OCI-LY1 (cell line): Measurements from ENCODE around the gene CACNA2D3.

Experiments
- CTCF ChIP-seq: fragments of 200-600 bp; sonication (generic), shearing (Covaris generic); IDR thresholded peaks from 2 replicates; pipeline ENCODE4 v1.5.1; 2017; ENCODE audit warnings: mild to moderate bottlenecking, antibody characterized with exemption, low read length, moderate library complexity, mixed read lengths
- EZH2 ChIP-seq: fragments of 200-600 bp; sonication (generic), shearing (Covaris generic); IDR thresholded peaks from 2 replicates; pipeline ENCODE4 v1.8.0; 2017; ENCODE audit warnings: borderline replicate concordance, mixed run types, mild to moderate bottlenecking, antibody characterized with exemption, low read length, moderate library complexity, mixed read lengths

DNA sequence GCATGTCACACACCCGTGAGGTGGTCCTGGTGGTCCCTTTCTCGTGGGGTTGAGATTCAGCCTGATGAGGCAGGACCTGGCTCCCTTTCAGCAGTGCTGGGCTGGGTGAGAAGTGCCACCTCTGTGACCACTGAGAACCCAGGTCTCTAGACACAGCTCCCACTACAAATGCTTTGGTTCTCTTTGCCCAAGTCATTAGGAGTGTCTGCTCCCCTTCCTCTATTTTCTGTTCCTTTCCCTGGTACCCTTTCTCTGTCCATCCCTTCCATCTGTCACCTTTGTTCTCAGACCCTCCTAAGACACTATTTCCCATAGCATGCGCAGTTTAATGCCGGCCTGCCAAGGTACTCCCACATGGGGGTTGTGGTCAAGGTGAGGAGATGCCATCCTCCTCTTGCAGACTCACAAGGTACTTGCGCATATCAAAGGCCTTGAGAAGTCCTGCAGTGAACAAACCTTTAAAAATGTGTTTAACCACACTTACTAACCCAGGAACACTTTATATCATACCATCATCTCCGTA lies 507.8 kb downstream of the CACNA2D3 start:
- no peak for TF ChIP-seq CTCF
- TF ChIP-seq EZH2 = no peak
